T-helper 1 cell treated with Interleukin-12 subunit alpha and Interleukin-12 subunit beta and Interleukin-4 antibody, amounts not matched to agents 30 μg/mL and 1 μg/mL, for 36 hours (primary cell): ENCODE results near the gene HRH3.

Experiments used
- H3K27ac Mint-ChIP-seq: one replicate; pipeline ENCODE4 v1.8.0; 2021; ENCODE audit warnings: mild to moderate bottlenecking, mixed read lengths
- H3K27me3 Mint-ChIP-seq: one replicate; pipeline ENCODE4 v1.8.0; 2021; ENCODE audit warnings: low read depth, mixed read lengths
- H3K36me3 Mint-ChIP-seq: one replicate; pipeline ENCODE4 v1.8.0; 2021; ENCODE audit warnings: low read depth, mixed read lengths
- H3K4me1 Mint-ChIP-seq: one replicate; pipeline ENCODE4 v1.8.0; 2021; ENCODE audit warnings: low read depth, mixed read lengths
- H3K4me3 Mint-ChIP-seq: one replicate; pipeline ENCODE4 v1.8.0; 2021; ENCODE audit warnings: mild to moderate bottlenecking, moderate library complexity, mixed read lengths
- H3K9me3 Mint-ChIP-seq: one replicate; pipeline ENCODE4 v1.8.0; 2021; ENCODE audit warnings: mixed read lengths

HRH3 gene

GRCh38 chr20:62196286-62196685 lies 23.8 kb downstream of the HRH3 start:
- no peak overlapping the region for H3K27ac Mint-ChIP-seq
- H3K4me3 Mint-ChIP-seq = no peak overlapping the region
- H3K27me3 Mint-ChIP-seq = no peaks in the 10 kb centered on the region
- H3K4me1 Mint-ChIP-seq = no peaks in the 10 kb centered on the region
- peaks cover 25% of the 10 kb centered on the region for H3K36me3 Mint-ChIP-seq
- H3K9me3 Mint-ChIP-seq = no peaks in the 10 kb centered on the region

- no peaks in the 10 kb centered on the region for H3K9me3 Mint-ChIP-seq
- peaks cover 25% of the 10 kb centered on the region for H3K36me3 Mint-ChIP-seq
- no peaks in the 10 kb centered on the region for H3K4me1 Mint-ChIP-seq
- no peaks in the 10 kb centered on the region for H3K27me3 Mint-ChIP-seq
- no peak overlapping the region for H3K4me3 Mint-ChIP-seq
- H3K27ac Mint-ChIP-seq = no peak overlapping the region
Observed at GRCh38 chr20:62195736-62196135, 24.3 kb downstream of the HRH3 start.

GRCh38 chr20:62195075-62195405 lies 25.0 kb downstream of the HRH3 start:
- Mint-ChIP-seq H3K36me3 (peaks cover 24% of the 10 kb centered on the region), H3K9me3 (no peaks in the 10 kb centered on the region), H3K4me1 (no peaks in the 10 kb centered on the region), H3K27me3 (no peaks in the 10 kb centered on the region), H3K27ac (no peak overlapping the region), H3K4me3 (no peak overlapping the region)

- no peak overlapping the region for H3K4me3 Mint-ChIP-seq
- no peaks in the 10 kb centered on the region for H3K27me3 Mint-ChIP-seq
- H3K9me3 Mint-ChIP-seq = no peaks in the 10 kb centered on the region
- no peaks in the 10 kb centered on the region for H3K4me1 Mint-ChIP-seq
- H3K27ac Mint-ChIP-seq = no peak overlapping the region
- peaks cover 14% of the 10 kb centered on the region for H3K36me3 Mint-ChIP-seq
Observed at GRCh38 chr20:62193079-62194025, 26.7 kb downstream of the HRH3 start.

GRCh38 chr20:62192635-62193034 lies 27.4 kb downstream of the HRH3 start:
- H3K27ac Mint-ChIP-seq = no peak overlapping the region
- no peaks in the 10 kb centered on the region for H3K9me3 Mint-ChIP-seq
- no peaks in the 10 kb centered on the region for H3K27me3 Mint-ChIP-seq
- H3K4me3 Mint-ChIP-seq = no peak overlapping the region
- H3K36me3 Mint-ChIP-seq = peaks cover 14% of the 10 kb centered on the region
- no peaks in the 10 kb centered on the region for H3K4me1 Mint-ChIP-seq

GRCh38 chr20:62191781-62192559 lies 28.1 kb downstream of the HRH3 start:
- Mint-ChIP-seq H3K4me1 (peaks cover 1% of the 10 kb centered on the region), H3K27me3 (no peaks in the 10 kb centered on the region), H3K27ac (no peak overlapping the region), H3K4me3 (no peak overlapping the region), H3K9me3 (no peaks in the 10 kb centered on the region), H3K36me3 (peaks cover 14% of the 10 kb centered on the region)

GRCh38 chr20:62190639-62191411 lies 29.3 kb downstream of the HRH3 start:
- no peak overlapping the region for H3K27ac Mint-ChIP-seq
- no peaks in the 10 kb centered on the region for H3K27me3 Mint-ChIP-seq
- H3K4me3 Mint-ChIP-seq = no peak overlapping the region
- peaks cover 16% of the 10 kb centered on the region for H3K36me3 Mint-ChIP-seq
- peaks cover 6% of the 10 kb centered on the region for H3K4me1 Mint-ChIP-seq
- no peaks in the 10 kb centered on the region for H3K9me3 Mint-ChIP-seq

- H3K36me3 Mint-ChIP-seq = peaks cover 8% of the 10 kb centered on the region
- peak overlapping the region; percentile 10 for H3K27ac Mint-ChIP-seq
- no peaks in the 10 kb centered on the region for H3K27me3 Mint-ChIP-seq
- peaks cover 20% of the 10 kb centered on the region for H3K4me1 Mint-ChIP-seq
- no peaks in the 10 kb centered on the region for H3K9me3 Mint-ChIP-seq
- H3K4me3 Mint-ChIP-seq = no peak overlapping the region
Observed at GRCh38 chr20:62186887-62187866, 32.9 kb downstream of the HRH3 start.

GRCh38 chr20:62186096-62186426 lies 34.0 kb downstream of the HRH3 start:
- no peaks in the 10 kb centered on the region for H3K27me3 Mint-ChIP-seq
- no peak overlapping the region for H3K4me3 Mint-ChIP-seq
- H3K4me1 Mint-ChIP-seq = peaks cover 27% of the 10 kb centered on the region
- H3K9me3 Mint-ChIP-seq = no peaks in the 10 kb centered on the region
- no peak overlapping the region for H3K27ac Mint-ChIP-seq
- peaks cover 8% of the 10 kb centered on the region for H3K36me3 Mint-ChIP-seq

GRCh38 chr20:62183426-62184142 lies 36.5 kb downstream of the HRH3 start:
- Mint-ChIP-seq H3K4me1 (peaks cover 27% of the 10 kb centered on the region), H3K9me3 (no peaks in the 10 kb centered on the region), H3K27ac (peak overlapping the region; percentile 87)

GRCh38 chr20:62182469-62183425 lies 37.3 kb downstream of the HRH3 start, which contains the start of gene MTG2:
MTG2 (plus strand) TSS chr20:62183028; CDS start chr20:62193421, 10,393 bp downstream.
- Mint-ChIP-seq H3K36me3 (peaks cover 1% of the 10 kb centered on the region), H3K4me1 (peaks cover 27% of the 10 kb centered on the region), H3K27me3 (no peaks in the 10 kb centered on the region), H3K4me3 (peak within 1 kb of the TSS; percentile 89), H3K9me3 (no peaks in the 10 kb centered on the region), H3K27ac (peak within 1 kb of the TSS; percentile 94)

More at GRCh38 chr20:62183426-62184142, 36.5 kb downstream of the HRH3 start:
- Mint-ChIP-seq H3K4me3 (peak overlapping the region; percentile 89), H3K27me3 (no peaks in the 10 kb centered on the region), H3K36me3 (peaks cover 1% of the 10 kb centered on the region)

GRCh38 chr20:62181808-62182207 lies 38.3 kb downstream of the HRH3 start:
- peaks cover 24% of the 10 kb centered on the region for H3K4me1 Mint-ChIP-seq
- peaks cover 1% of the 10 kb centered on the region for H3K36me3 Mint-ChIP-seq

More at GRCh38 chr20:62181808-62182207, 38.3 kb downstream of the HRH3 start:
- Mint-ChIP-seq H3K4me3 (peak overlapping the region; percentile 89), H3K27me3 (no peaks in the 10 kb centered on the region), H3K27ac (peak overlapping the region; percentile 94), H3K9me3 (no peaks in the 10 kb centered on the region)
